TTC549 (cell line): Measurements from ENCODE around the gene EFCAB11.

Source experiments
- FAIRE-seq: peaks from 2 replicates; lab custom pipeline; 2012; peaks lifted over from hg19 to GRCh38; lab: Jason Lieb, UNC

EFCAB11 gene

DNA sequence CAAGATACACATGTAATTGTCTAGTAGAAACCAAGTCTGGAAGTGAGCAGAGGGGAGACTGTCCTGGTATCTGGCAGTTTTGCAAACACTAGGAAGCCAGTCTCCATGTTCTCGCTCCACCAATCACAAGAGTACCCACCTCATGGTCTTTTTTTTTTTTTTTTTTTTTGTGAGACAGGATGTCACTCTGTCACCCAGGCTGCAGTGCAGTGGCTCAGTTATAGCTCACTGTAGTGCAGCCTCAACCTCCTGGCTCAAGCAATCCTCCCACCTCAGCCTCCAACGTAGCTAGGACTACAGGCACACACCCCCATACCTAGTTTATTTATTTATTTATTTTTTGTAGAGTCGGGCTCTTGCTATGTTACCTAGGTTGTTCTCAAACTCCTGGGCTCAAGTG lies 189.2 kb downstream of the EFCAB11 start:
- FAIRE-seq, result no peak

DNA sequence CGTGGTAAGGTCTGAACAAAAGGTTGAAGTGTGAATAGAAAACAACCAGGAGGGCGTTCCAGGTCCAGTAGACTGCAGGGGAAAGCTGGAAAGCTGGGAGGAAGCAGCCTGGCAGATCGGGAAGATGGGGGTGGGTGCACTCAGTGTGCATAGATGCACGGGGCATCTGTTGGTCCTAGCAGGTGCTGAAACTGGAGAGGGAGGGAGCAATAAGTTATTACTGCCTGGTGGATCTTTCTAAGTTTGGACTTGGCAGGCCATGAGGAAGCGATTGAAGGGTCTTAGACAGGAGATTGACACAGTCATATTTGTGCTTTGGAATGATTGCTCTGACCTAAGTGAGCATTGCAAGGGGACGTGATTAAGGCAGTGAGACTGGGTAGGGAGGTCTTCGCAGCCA lies 194.4 kb downstream of the EFCAB11 start:
- FAIRE-seq, result no peak

DNA sequence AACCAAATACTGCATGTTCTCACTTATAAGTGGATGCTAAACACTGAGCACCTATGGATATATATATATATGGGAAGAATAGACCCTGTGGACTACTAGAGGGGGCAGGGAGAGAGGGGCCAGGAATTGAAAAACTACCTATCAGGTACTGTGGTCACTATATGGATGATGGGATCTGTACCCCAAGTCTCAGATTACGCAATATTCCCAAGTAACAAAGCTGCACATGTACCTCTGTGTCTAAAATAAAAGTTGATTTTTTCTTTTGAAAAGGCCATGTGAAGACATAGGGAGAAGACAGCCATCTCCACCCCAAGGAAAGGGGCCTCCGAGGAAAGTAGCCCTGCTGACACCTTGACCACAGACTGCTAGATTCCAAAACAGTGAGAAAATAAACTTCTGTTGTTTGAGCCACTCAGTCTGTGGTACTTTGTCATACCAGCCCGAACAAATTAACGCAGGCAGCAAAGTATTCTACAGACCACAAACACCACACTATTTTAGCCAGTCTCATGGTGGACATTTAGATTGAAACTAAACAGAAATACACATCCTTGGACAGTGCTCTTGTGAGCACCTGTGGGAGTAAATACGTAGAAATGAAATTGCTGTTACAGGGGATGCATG lies 197.1 kb downstream of the EFCAB11 start:
- no peak for FAIRE-seq

DNA sequence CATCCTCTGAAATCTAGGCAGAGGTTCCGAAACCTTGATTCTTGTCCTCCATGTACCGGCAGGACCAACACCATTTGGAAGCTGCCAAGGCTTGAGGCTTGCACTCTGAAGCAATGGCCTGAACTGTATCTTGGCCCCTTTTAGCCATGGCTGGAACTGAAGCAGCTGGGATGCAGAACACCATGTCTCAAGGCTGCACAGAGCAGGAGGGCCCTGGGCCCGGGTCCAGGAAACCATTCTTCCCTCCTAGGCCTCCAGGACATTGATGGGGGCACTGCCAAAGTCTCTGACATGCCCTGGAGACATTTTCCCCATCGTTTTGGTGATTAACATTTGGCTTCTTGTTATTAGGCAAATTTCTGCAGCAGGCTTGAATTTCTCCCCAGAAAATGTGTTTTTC lies 198.7 kb downstream of the EFCAB11 start:
- FAIRE-seq, result no peak

DNA sequence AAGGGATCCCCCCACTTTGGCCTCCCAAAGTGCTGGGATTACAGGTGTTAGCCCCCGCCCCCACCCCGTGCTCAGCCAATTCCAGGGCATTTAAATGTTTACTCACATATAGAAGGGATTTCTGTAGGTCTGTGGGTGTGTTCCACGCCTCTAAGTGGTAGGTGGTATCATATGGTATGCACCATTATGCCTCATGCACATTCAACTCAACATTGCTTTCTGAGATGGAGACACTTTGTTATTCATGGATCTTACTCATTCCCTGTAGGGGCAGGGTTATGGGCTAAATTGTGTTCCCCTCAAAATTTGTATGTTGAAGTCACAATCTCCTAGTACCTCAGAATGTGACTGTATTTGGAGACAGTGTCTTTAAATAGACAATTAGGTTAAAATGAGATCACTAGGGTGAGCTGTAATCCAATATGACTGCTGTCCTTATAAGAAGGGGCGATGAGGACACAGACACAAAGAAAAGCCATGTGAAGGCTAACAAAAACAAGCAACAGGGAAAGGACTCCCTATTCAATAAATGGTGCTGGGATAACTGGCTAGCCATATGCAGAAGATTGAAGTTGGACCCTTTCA lies 200.6 kb downstream of the EFCAB11 start:
- no peak for FAIRE-seq

DNA sequence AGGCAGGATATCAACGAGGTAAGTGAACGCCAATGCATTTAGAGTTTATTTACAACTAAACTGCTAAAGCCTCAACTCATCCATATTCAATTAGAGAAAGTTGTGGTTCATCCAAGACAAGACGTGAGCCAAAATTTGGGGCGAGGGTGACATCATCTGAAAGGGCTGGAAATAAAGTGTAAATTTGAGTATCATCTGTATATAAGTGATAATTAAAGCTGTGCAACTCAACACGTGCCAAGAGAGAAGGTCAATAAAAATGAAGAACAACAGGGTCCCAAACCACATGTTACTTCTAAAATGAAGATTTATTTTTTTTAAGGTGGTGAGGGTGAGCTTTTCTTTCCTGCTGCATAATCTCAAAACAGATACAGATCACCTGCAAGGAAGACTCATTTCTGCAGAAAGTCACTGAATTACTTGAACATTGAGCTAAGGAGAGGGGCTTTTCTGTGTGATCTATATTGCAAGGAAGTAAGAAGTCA lies 203.6 kb downstream of the EFCAB11 start:
- FAIRE-seq, result no peak

DNA sequence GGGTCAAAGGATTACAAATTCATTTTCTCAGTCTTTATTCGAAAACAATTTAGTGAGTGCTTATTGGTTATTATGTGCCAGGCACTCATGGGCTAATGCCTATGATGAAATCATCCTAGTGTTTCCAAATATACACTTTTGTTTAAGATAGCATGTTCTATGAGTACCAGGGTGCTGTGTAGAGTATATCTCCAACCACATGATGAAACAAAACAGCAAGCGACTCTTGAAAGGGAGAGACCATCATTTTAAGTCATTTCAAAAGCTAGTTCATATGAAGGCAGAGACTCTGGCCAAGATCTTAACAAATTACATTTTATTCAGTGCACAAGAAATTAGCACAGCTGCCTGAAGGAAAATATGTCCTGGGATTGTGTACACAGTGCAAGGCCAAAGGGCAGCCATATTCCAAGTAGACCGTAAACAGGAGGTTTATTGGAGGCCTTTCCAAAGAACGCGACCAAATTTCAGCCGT lies 204.2 kb downstream of the EFCAB11 start:
- FAIRE-seq, result no peak

DNA sequence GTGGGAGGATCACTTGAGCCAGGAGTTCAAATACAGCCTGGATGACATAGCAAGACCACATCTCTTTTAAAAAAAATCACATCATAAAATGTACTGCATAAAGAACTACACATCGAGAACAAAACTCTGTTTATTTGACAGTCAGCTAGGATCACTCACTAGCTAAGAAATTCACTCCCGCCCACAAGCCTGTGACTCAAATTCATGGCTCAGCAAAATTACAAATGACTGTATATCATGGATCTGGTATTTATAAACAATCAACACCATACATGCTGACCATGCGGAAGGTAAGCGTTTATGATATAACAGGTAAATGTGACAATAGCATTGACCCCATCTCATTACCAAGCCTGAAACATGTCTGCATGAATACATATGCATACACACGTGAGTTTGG lies 206.5 kb downstream of the EFCAB11 start:
- no peak for FAIRE-seq

DNA sequence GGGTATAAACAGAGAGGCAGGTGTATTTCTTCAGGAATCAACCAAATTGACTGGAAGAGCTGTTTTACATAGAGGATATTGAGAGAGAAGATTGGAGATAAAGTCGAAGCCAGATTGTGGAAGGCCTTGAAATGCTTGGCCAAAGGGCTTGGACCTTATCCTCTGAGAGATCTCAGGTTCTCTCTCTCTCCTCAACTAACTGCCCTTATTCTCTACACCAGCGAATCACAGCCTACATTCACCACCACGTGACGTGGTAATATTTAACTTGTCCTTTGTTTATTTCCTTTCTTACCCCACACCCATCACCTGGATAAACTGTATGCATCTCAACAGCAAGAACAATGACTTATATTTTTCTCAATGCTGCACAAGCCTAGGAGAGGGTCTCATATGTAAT lies 207.4 kb downstream of the EFCAB11 start:
- no peak for FAIRE-seq

DNA sequence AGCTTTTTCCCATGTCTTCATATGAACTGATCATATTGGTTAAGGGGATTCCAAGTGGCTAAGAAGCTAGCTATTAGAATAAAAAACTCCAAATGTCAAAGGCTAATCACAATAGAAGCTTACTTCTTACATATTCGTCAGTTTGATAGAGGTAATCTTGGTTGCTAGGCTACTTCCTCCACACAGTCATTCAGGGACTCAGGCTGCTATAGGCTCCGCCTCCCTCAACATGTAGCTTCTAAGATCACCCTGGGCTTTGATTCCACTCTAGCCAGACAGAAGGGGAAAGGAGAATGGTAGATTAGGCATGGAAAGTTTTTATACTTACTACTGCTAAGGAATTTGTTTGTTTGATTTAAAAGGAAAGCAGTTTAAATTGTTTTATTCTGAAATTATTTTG lies 207.9 kb downstream of the EFCAB11 start:
- no peak for FAIRE-seq

DNA sequence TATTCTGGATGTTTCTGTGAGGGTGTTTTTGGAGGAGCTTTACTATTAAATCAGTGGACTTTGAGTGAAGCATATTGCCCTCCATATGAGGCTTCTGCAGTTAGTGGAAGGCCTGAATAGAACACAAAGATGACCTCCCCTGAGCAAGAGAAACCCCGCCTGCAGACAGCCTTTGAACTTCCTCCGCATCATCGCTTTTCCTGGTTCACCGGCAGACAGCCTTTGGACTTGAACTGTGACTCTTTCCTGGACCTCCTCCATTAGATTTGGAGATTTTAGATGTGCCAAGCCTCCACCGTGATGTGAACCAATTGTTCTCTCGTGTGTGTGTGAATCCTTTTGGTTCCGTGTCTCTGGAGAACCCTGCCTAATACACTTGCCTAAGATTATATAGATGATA lies 208.4 kb downstream of the EFCAB11 start:
- FAIRE-seq, result no peak
